MM.1S (cell line): Measurements from ENCODE around the gene AADAC.

ENCODE experiments used
- DNase-seq: peaks from one replicate; pipeline ENCODE4 v3.0.0-alpha.2; 2015
- H2AFZ ChIP-seq: fragments of 300-600 bp; sonication (generic); 2 replicates; pipeline ENCODE4 v1.6.0; 2016; ENCODE audit warnings: antibody characterized with exemption, low read length
- H3F3A ChIP-seq: fragments of 300-600 bp; sonication (generic); 2 replicates; pipeline ENCODE4 v1.6.1; 2016; ENCODE audit warnings: mild to moderate bottlenecking, antibody characterized with exemption, low read length, moderate library complexity, mixed read lengths; ENCODE audit not compliant: insufficient read depth
- H3K27ac ChIP-seq: fragments of 300-600 bp; sonication (generic); 2 replicates; pipeline ENCODE4 v1.5.1; 2016; ENCODE audit warnings: mild to moderate bottlenecking, low read length
- H3K27me3 ChIP-seq: fragments of 300-600 bp; sonication (generic); replicated peaks from 2 replicates; pipeline ENCODE4 v1.6.0; 2016; ENCODE audit warnings: low read length; ENCODE audit not compliant: insufficient read depth
- H3K36me3 ChIP-seq: fragments of 300-600 bp; sonication (generic); replicated peaks from 2 replicates; pipeline ENCODE4 v1.6.1; 2016; ENCODE audit warnings: mild to moderate bottlenecking, low read length, mixed read lengths; ENCODE audit not compliant: insufficient read depth
- H3K4me1 ChIP-seq: fragments of 300-600 bp; sonication (generic); 2 replicates; pipeline ENCODE4 v1.6.1; 2016; ENCODE audit warnings: low read length, mixed read lengths
- H3K4me2 ChIP-seq: fragments of 300-600 bp; sonication (generic); 2 replicates; pipeline ENCODE4 v1.6.0; 2016; ENCODE audit warnings: low read depth, low read length
- H3K4me3 ChIP-seq: fragments of 300-600 bp; sonication (generic); 2 replicates; pipeline ENCODE4 v1.5.1; 2016; ENCODE audit warnings: low read length, mixed read lengths
- H3K79me2 ChIP-seq: fragments of 300-600 bp; sonication (generic); 2 replicates; pipeline ENCODE4 v1.6.1; 2016; ENCODE audit warnings: mixed run types, low read length, mixed read lengths
- H3K9ac ChIP-seq: fragments of 300-600 bp; sonication (generic); 2 replicates; pipeline ENCODE4 v1.6.1; 2016; ENCODE audit warnings: low read length, mixed read lengths
- H3K9me2 ChIP-seq: fragments of 300-600 bp; sonication (generic); replicated peaks from 2 replicates; pipeline ENCODE4 v1.6.1; 2016; ENCODE audit warnings: mild to moderate bottlenecking, low read length, mixed read lengths; ENCODE audit not compliant: insufficient read depth
- H3K9me3 ChIP-seq: fragments of 300-600 bp; sonication (generic); replicated peaks from 2 replicates; pipeline ENCODE4 v1.6.1; 2016; ENCODE audit warnings: mild to moderate bottlenecking, low read length, mixed read lengths; ENCODE audit not compliant: insufficient read depth
- H4K20me1 ChIP-seq: fragments of 300-600 bp; sonication (generic); 2 replicates; pipeline ENCODE4 v1.6.1; 2016; ENCODE audit warnings: mild to moderate bottlenecking, low read length, moderate library complexity, mixed read lengths; ENCODE audit not compliant: insufficient read depth
- EZH2 ChIP-seq: fragments of 300-600 bp; sonication (generic); optimal IDR thresholded peaks from 2 replicates; pipeline ENCODE3; 2017; ENCODE audit warnings: low read depth, mild to moderate bottlenecking, antibody characterized with exemption, low read length, mixed read lengths
- EZH2phosphoT487 ChIP-seq: fragments of 300-600 bp; sonication (generic); IDR thresholded peaks from 2 replicates; pipeline ENCODE4 v1.6.1; 2018; ENCODE audit warnings: antibody characterized with exemption, low read length
- TF ChIP-seq, protein P1 (sequence below): fragments of 300-600 bp; sonication (generic); IDR thresholded peaks from 2 replicates; pipeline ENCODE4 v1.5.1; 2016; ENCODE audit warnings: antibody characterized with exemption, low read length, mixed read lengths

Gene AADAC

DNA sequence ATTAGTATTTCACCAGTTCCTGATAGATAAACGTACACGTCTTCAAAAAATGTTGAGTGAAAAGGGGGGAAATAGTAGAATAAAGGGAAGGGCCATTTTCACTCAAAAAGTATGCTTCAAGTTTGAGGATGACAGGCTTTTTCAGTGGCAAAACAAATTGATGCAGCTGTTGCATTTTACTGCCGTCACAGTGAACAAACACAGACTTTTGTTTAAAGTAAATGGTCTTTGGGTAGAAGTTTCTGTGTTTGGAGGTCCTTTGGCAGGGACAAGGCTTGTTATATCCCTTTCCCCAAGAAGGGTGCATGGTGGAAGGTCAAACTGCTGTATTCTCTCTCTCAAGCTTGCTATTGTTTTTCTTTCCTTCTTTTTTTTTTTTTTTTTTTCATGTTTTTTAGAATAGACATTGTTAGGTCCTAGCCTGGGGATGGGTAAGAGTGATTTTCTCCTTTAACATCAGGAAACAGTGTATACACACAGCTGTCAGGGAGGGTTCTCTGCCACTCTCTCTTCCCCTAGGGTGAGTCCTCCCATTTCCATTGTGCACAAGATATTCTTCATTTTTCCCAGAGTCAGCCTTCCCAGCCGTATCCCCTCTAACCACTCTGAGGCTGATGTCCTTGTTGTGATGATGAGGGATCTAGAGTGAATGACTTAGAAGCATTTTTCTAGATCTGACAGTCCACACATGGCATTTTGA lies 52.9 kb downstream of the AADAC start:
- Histone ChIP-seq H3K9me2 (no peaks in the 10 kb centered on the region), H3F3A (no peaks in the 10 kb centered on the region), H3K27me3 (no peaks in the 10 kb centered on the region), H3K4me1 (peaks cover 2% of the 10 kb centered on the region; the same call in 1 of the 2 replicates), H3K9me3 (no peaks in the 10 kb centered on the region), H3K36me3 (no peaks in the 10 kb centered on the region), H3K27ac (no peak overlapping the region), H3K4me2 (no peak overlapping the region), H2AFZ (no peak overlapping the region), H3K9ac (no peak overlapping the region), H3K79me2 (no peaks in the 10 kb centered on the region), H4K20me1 (no peaks in the 10 kb centered on the region), H3K4me3 (no peak overlapping the region)
- TF ChIP-seq, protein P1, sequence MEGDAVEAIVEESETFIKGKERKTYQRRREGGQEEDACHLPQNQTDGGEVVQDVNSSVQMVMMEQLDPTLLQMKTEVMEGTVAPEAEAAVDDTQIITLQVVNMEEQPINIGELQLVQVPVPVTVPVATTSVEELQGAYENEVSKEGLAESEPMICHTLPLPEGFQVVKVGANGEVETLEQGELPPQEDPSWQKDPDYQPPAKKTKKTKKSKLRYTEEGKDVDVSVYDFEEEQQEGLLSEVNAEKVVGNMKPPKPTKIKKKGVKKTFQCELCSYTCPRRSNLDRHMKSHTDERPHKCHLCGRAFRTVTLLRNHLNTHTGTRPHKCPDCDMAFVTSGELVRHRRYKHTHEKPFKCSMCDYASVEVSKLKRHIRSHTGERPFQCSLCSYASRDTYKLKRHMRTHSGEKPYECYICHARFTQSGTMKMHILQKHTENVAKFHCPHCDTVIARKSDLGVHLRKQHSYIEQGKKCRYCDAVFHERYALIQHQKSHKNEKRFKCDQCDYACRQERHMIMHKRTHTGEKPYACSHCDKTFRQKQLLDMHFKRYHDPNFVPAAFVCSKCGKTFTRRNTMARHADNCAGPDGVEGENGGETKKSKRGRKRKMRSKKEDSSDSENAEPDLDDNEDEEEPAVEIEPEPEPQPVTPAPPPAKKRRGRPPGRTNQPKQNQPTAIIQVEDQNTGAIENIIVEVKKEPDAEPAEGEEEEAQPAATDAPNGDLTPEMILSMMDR: no peak
- TF ChIP-seq EZH2 (no peak), EZH2phosphoT487 (no peak)
- DNase-seq: no peak

- Histone ChIP-seq H3K27ac (no peak overlapping the region), H2AFZ (no peak overlapping the region), H3K9ac (no peak overlapping the region), H3K9me3 (no peaks in the 10 kb centered on the region), H3K27me3 (no peaks in the 10 kb centered on the region), H3F3A (no peaks in the 10 kb centered on the region), H3K9me2 (no peaks in the 10 kb centered on the region), H4K20me1 (no peaks in the 10 kb centered on the region), H3K4me1 (no peaks in the 10 kb centered on the region), H3K79me2 (no peaks in the 10 kb centered on the region), H3K36me3 (no peaks in the 10 kb centered on the region), H3K4me3 (no peak overlapping the region), H3K4me2 (no peak overlapping the region)
- no peak for DNase-seq
- TF ChIP-seq EZH2 (no peak), EZH2phosphoT487 (no peak)
- TF ChIP-seq, protein P1: no peak
Observed at GRCh38 chr3:151867666-151868065, 53.8 kb downstream of the AADAC start.

- no peaks in the 10 kb centered on the region for H4K20me1 ChIP-seq
- H2AFZ ChIP-seq: no peak overlapping the region
- no peaks in the 10 kb centered on the region for H3F3A ChIP-seq
- no peaks in the 10 kb centered on the region for H3K79me2 ChIP-seq
- no peaks in the 10 kb centered on the region for H3K27me3 ChIP-seq
- no peak overlapping the region for H3K9ac ChIP-seq
- H3K4me1 ChIP-seq: no peaks in the 10 kb centered on the region
- no peaks in the 10 kb centered on the region for H3K9me3 ChIP-seq
- no peak for DNase-seq
- H3K27ac ChIP-seq: no peak overlapping the region
- H3K9me2 ChIP-seq: no peaks in the 10 kb centered on the region
- H3K4me2 ChIP-seq: no peak overlapping the region
- H3K36me3 ChIP-seq: no peaks in the 10 kb centered on the region
- H3K4me3 ChIP-seq: no peak overlapping the region
- no peak for TF ChIP-seq EZH2phosphoT487
- no peak for TF ChIP-seq EZH2
- TF ChIP-seq, protein P1: no peak
Observed at GRCh38 chr3:151869181-151869580, 55.3 kb downstream of the AADAC start.
